Right atrium auricular region (tissue), 2 donors: ENCODE measurements around the gene HPS1. TPM values are rescaled to one million over a fixed set of nuclear protein-coding genes. Genes with fewer than 3 reads are reported as not detected.

Experiments
- DNase-seq: peaks from one replicate; pipeline ENCODE4 v3.0.0-alpha.2; 2019; ENCODE audit warnings: low spot score
- H3K27ac ChIP-seq, 2 donors: fragments of 200-600 bp; sonication (generic); 1 replicate in 1 of 2; 2 replicates in 1 of 2; pipeline ENCODE4 v1.5.1; 2016 to 2019
- H3K27me3 ChIP-seq, 2 donors: fragments of 200-600 bp; sonication (generic); one replicate each; pipeline versions ENCODE4 v1.5.1 to v1.6.0; 2017 to 2019
- H3K36me3 ChIP-seq: fragments of 200-600 bp; sonication (generic); one replicate; pipeline ENCODE4 v1.5.1; 2016
- H3K4me1 ChIP-seq, 2 donors: fragments of 200-600 bp; sonication (generic); one replicate each; pipeline versions ENCODE4 v1.5.1 to v1.6.0; 2017 to 2019
- H3K4me3 ChIP-seq, 2 donors: fragments of 200-600 bp; sonication (generic); 1 replicate in 1 of 2; 2 replicates in 1 of 2; pipeline ENCODE4 v1.5.1; 2017 to 2019; ENCODE audit warnings: mild to moderate bottlenecking in 1 of 2, moderate library complexity in 1 of 2
- H3K9me3 ChIP-seq, 2 donors: fragments of 200-600 bp; sonication (generic); one replicate each; pipeline ENCODE4 v1.5.1; 2019
- CTCF ChIP-seq, 2 donors: fragments of 200-600 bp; sonication (generic); IDR thresholded peaks; one replicate each; pipeline ENCODE4 v1.5.1; 2019; ENCODE audit warnings: antibody characterized with exemption in 2 of 2
- total RNA-seq, 2 donors: library from RNA; depleted of rRNA; stranded (reverse); fragments of >200 nt; gene quantifications; one replicate each; pipeline ENCODE4 v1.1.0, GENCODE V29; 2016

Gene HPS1
- total RNA-seq, 2 donors from 2014 or later, result 26.9 to 43.6 TPM

- no peaks in the 10 kb centered on the region for H3K27me3 ChIP-seq
- H3K4me3 ChIP-seq, result no peak overlapping the region
- no peaks in the 10 kb centered on the region for H3K4me1 ChIP-seq
- no peak for DNase-seq
- H3K27ac ChIP-seq, result no peak overlapping the region
- no peak for TF ChIP-seq CTCF (IDR thresholded peaks at IDR 0.05)
- H3K9me3 ChIP-seq, result no peaks in the 10 kb centered on the region
- H3K36me3 ChIP-seq, result no peaks in the 10 kb centered on the region
Observed at GRCh38 chr10:98486421-98486820, 39.7 kb upstream of the HPS1 start.

- Histone ChIP-seq H3K27ac (no peak overlapping the region), H3K36me3 (no peaks in the 10 kb centered on the region), H3K9me3 (no peaks in the 10 kb centered on the region), H3K4me3 (no peak overlapping the region), H3K27me3 (no peaks in the 10 kb centered on the region), H3K4me1 (no peaks in the 10 kb centered on the region)
- no peak for DNase-seq
- TF ChIP-seq CTCF (IDR thresholded peaks at IDR 0.05), result no peak
Observed at GRCh38 chr10:98485959-98486358, 39.2 kb upstream of the HPS1 start.

- H3K4me1 ChIP-seq, result no peaks in the 10 kb centered on the region
Observed at GRCh38 chr10:98483658-98484057, 36.9 kb upstream of the HPS1 start.

GRCh38 chr10:98482096-98482495 lies 35.4 kb upstream of the HPS1 start:
- Histone ChIP-seq H3K36me3 (no peaks in the 10 kb centered on the region), H3K27me3 (no peaks in the 10 kb centered on the region), H3K4me1 (no peaks in the 10 kb centered on the region), H3K9me3 (no peaks in the 10 kb centered on the region), H3K4me3 (no peak overlapping the region), H3K27ac (no peak overlapping the region)
- no peak for TF ChIP-seq CTCF (IDR thresholded peaks at IDR 0.05)
- no peak for DNase-seq

More at GRCh38 chr10:98483658-98484057, 36.9 kb upstream of the HPS1 start:
- no peak for DNase-seq
- no peaks in the 10 kb centered on the region for H3K9me3 ChIP-seq
- no peak overlapping the region for H3K4me3 ChIP-seq
- no peak for TF ChIP-seq CTCF (IDR thresholded peaks at IDR 0.05)
- no peaks in the 10 kb centered on the region for H3K27me3 ChIP-seq
- no peak overlapping the region for H3K27ac ChIP-seq
- H3K36me3 ChIP-seq, result no peaks in the 10 kb centered on the region

- Histone ChIP-seq H3K27ac (no peak overlapping the region), H3K4me1 (no peaks in the 10 kb centered on the region), H3K36me3 (no peaks in the 10 kb centered on the region), H3K27me3 (no peaks in the 10 kb centered on the region), H3K9me3 (no peaks in the 10 kb centered on the region), H3K4me3 (no peak overlapping the region)
- DNase-seq, result no peak
- TF ChIP-seq CTCF (IDR thresholded peaks at IDR 0.05), result no peak
Observed at GRCh38 chr10:98481404-98481945, 34.7 kb upstream of the HPS1 start.
